ENCODE data around the gene C4BPB. TPM values are rescaled to one million over a fixed set of nuclear protein-coding genes. Genes with fewer than 3 reads are reported as not detected.

C4BPB gene
- total and polyA plus RNA-seq, 2 of the 8 experiments (the other 6 are each of a cell fraction or from before 2014, with no cell fraction given), result not detected

GRCh38 chr1:207048041-207048440 is 40.6 kb upstream of the C4BPB start (continued):
- TF ChIP-seq SIRT6 (IDR thresholded peaks at IDR 0.05; ENCODE audit: low read length) (no peak), BCL11A (IDR thresholded peaks at IDR 0.05; ENCODE audit: low read depth in 2 of 2, low read length in 2 of 2) (no peak), TCF12 (IDR thresholded peaks at IDR 0.05; ENCODE audit: low read depth, low read length) (no peak), CHD2 (IDR thresholded peaks at IDR 0.05; ENCODE audit: low read length) (no peak), CBX5 (IDR thresholded peaks at IDR 0.05; ENCODE audit: low read depth, low read length) (no peak), POLR2A (IDR thresholded peaks at IDR 0.05; ENCODE audit: control extremely low read depth in 1 of 2, low read depth in 2 of 2, low read length in 2 of 2) (no peak), NRF1 (IDR thresholded peaks at IDR 0.05; ENCODE audit: low read depth, low read length) (no peak), GABPA (IDR thresholded peaks at IDR 0.05; ENCODE audit: borderline replicate concordance, insufficient read depth, low read length) (no peak)
- TF ChIP-seq, protein P1, sequence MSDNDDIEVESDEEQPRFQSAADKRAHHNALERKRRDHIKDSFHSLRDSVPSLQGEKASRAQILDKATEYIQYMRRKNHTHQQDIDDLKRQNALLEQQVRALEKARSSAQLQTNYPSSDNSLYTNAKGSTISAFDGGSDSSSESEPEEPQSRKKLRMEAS (IDR thresholded peaks at IDR 0.05), result no peak

All from H1 (cell line).